Endodermal cell (in vitro differentiated cells): ENCODE data around the gene MYCBPAP. TPM values are rescaled to one million over a fixed set of nuclear protein-coding genes. Genes with fewer than 3 reads are reported as not detected.
"Not testable (repeated sequence)": the region's sequence is repeated elsewhere in the genome, so short reads cannot be mapped to it uniquely, and the experiment has no call there.

ENCODE experiments used
- DNase-seq: peaks from one replicate; pipeline ENCODE4 v3.0.0-alpha.2; 2017
- H3K27ac ChIP-seq: 2 replicates; pipeline ENCODE4 v1.5.1; 2013; ENCODE audit warnings: mild to moderate bottlenecking, low read depth, low read length, moderate library complexity
- H3K27me3 ChIP-seq: 2 replicates; pipeline ENCODE4 v1.6.1; 2013; ENCODE audit warnings: mild to moderate bottlenecking, low read length, moderate library complexity; ENCODE audit not compliant: insufficient read depth, control insufficient read depth, poor library complexity, severe bottlenecking
- H3K36me3 ChIP-seq: 2 replicates; pipeline ENCODE4 v1.7.0; 2013; ENCODE audit warnings: mild to moderate bottlenecking, low read length, moderate library complexity; ENCODE audit not compliant: control insufficient read depth, insufficient read depth
- H3K4me1 ChIP-seq: one replicate; pipeline ENCODE4 v1.7.0; 2013; ENCODE audit warnings: low read length; ENCODE audit not compliant: control insufficient read depth, insufficient read depth
- H3K4me3 ChIP-seq: 2 replicates; pipeline ENCODE4 v1.5.1; 2013; ENCODE audit warnings: mild to moderate bottlenecking, low read length, moderate library complexity
- H3K9ac ChIP-seq: 2 replicates; pipeline ENCODE4 v1.6.1; 2013; ENCODE audit warnings: mild to moderate bottlenecking, low read length, moderate library complexity; ENCODE audit not compliant: poor library complexity, severe bottlenecking; ENCODE audit errors: extremely low read depth
- H3K9me3 ChIP-seq: 2 replicates; pipeline ENCODE4 v1.6.1; 2013; ENCODE audit warnings: mild to moderate bottlenecking, low read length, moderate library complexity; ENCODE audit not compliant: control insufficient read depth
- H3K27ac Mint-ChIP-seq: 2 replicates; pipeline ENCODE4 v1.8.0; 2020; ENCODE audit warnings: mixed read lengths
- H3K27me3 Mint-ChIP-seq: 2 replicates; pipeline ENCODE4 v1.8.0; 2021; ENCODE audit warnings: mild to moderate bottlenecking, mixed read lengths; ENCODE audit not compliant: insufficient read depth
- H3K36me3 Mint-ChIP-seq: 2 replicates; pipeline ENCODE4 v1.8.0; 2020; ENCODE audit warnings: low read depth, mixed read lengths
- H3K4me1 Mint-ChIP-seq: 2 replicates; pipeline ENCODE4 v1.8.0; 2020; ENCODE audit warnings: mixed read lengths
- H3K4me3 Mint-ChIP-seq: 2 replicates; pipeline ENCODE4 v1.8.0; 2020; ENCODE audit warnings: mild to moderate bottlenecking, moderate library complexity, mixed read lengths
- H3K9me3 Mint-ChIP-seq: 2 replicates; pipeline ENCODE4 v1.8.0; 2020; ENCODE audit warnings: mild to moderate bottlenecking, mixed read lengths
- WGBS, 2 experiments: methylation state at CpG; one replicate each; pipeline versions ENCODE4 v1.1.5 to v1.1.7; 2013; ENCODE audit warnings: missing lambda C conversion rate in 2 of 2, mixed read lengths in 1 of 2; ENCODE audit not compliant: insufficient coverage in 1 of 2, insufficient read length in 1 of 2; 5-methylcytosine and 5-hydroxymethylcytosine counted together
- total RNA-seq, 2 donors: library from RNA; stranded (reverse); fragmentation: NEBNext Ultra II Directional in 1 of 2; extraction: Animal tissue kit (Norgen Biotek cat#: 25700) in 1 of 2; gene quantifications; 2 replicates in 1 of 2; 3 replicates in 1 of 2; pipeline ENCODE4 v1.2.1, GENCODE V29; 2021
- TF ChIP-seq, protein P1 (sequence below): fragments of 200-600 bp; sonication (generic); conservative IDR thresholded peaks from 2 replicates; pipeline ENCODE4 v1.5.0; 2021; ENCODE audit warnings: antibody characterized with exemption, mild to moderate bottlenecking

Gene MYCBPAP
- total RNA-seq, 2 donors from 2014 or later: 3.5 to 7.1 TPM

DNA sequence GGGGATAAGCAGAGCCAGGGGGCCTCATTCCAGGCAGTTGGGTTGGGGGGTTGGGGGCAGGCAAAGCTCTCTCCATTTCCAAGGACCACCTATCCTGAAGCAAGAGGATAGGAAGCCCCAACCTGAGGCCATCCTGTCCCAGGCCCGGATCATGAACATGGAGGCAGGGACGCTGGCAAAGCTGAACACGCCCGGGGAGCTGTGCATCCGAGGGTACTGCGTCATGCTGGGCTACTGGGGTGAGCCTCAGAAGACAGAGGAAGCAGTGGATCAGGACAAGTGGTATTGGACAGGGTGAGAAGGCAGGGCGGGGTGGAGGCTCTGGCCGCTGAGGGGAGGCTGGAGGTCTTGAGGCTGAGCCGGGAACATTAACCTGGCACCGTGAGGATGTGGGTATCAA, 36.0 kb upstream of the MYCBPAP start:
- TF ChIP-seq, protein P1, sequence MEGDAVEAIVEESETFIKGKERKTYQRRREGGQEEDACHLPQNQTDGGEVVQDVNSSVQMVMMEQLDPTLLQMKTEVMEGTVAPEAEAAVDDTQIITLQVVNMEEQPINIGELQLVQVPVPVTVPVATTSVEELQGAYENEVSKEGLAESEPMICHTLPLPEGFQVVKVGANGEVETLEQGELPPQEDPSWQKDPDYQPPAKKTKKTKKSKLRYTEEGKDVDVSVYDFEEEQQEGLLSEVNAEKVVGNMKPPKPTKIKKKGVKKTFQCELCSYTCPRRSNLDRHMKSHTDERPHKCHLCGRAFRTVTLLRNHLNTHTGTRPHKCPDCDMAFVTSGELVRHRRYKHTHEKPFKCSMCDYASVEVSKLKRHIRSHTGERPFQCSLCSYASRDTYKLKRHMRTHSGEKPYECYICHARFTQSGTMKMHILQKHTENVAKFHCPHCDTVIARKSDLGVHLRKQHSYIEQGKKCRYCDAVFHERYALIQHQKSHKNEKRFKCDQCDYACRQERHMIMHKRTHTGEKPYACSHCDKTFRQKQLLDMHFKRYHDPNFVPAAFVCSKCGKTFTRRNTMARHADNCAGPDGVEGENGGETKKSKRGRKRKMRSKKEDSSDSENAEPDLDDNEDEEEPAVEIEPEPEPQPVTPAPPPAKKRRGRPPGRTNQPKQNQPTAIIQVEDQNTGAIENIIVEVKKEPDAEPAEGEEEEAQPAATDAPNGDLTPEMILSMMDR: no peak
- H3K36me3 ChIP-seq: no peaks in the 10 kb centered on the region
- Mint-ChIP-seq H3K4me1 (peaks cover 17% of the 10 kb centered on the region), H3K27ac (no peak overlapping the region), H3K4me3 (no peak overlapping the region), H3K36me3 (peaks cover 26% of the 10 kb centered on the region), H3K27me3 (peaks cover 52% of the 10 kb centered on the region), H3K9me3 (no peaks in the 10 kb centered on the region)
- no peaks in the 10 kb centered on the region for H3K9me3 ChIP-seq
- WGBS, 2 experiments: 95% methylated on average over 7 to 10 of the region's 10 CpGs
- H3K27ac ChIP-seq: no peak overlapping the region
- no peak for DNase-seq
- H3K4me1 ChIP-seq: no peaks in the 10 kb centered on the region
- H3K27me3 ChIP-seq: peaks cover 16% of the 10 kb centered on the region
- H3K4me3 ChIP-seq: no peak overlapping the region
- no peak overlapping the region for H3K9ac ChIP-seq

DNA sequence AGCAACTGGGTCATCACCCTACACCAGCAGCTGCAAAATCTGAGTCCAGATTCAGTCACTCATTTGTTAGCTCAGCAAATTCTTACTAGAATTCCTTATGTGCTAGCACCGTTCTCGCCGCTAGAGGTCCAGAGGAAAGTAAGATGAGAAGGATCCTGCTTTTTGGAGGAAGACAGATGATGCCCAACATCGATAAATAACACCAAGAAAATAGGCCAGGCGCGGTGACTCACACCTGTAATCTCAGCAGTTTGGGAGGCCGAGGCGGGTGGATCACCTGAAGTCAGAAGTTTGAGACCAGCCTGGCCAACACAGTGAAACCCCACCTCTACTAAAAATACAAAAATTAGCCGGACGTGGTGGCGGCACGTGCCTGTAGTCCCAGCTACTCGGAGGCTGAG, 35.5 kb upstream of the MYCBPAP start:
- 90 to 93% methylated on average over 8 to 13 of the region's 13 CpGs for WGBS, 2 experiments
- DNase-seq: peak; percentile 72
- H3K36me3 Mint-ChIP-seq: peaks cover 26% of the 10 kb centered on the region

DNA sequence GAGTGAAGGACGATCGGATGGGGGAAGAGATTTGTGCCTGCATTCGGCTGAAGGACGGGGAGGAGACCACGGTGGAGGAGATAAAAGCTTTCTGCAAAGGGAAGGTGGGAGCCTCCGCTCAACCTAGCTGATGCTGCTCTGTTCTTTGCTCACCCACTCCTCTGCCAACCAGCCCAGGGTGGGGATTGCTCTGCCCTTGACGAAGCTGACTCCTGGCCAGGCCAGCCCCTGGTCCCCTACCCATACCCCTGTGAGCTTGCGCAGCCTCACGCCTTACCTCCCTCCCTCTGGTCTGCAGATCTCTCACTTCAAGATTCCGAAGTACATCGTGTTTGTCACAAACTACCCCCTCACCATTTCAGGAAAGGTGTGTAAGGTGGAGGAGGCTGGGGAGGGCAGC, 34.3 kb upstream of the MYCBPAP start:
- H3K27ac Mint-ChIP-seq: no peak overlapping the region
- H3K27ac ChIP-seq: no peak overlapping the region
- peaks cover 12% of the 10 kb centered on the region for H3K4me1 Mint-ChIP-seq
- H3K27me3 ChIP-seq: peaks cover 3% of the 10 kb centered on the region
- no peak overlapping the region for H3K9ac ChIP-seq
- no peak overlapping the region for H3K4me3 Mint-ChIP-seq
- H3K36me3 ChIP-seq: no peaks in the 10 kb centered on the region
- 88 to 97% methylated on average over 5 to 9 of the region's 11 CpGs for WGBS, 2 experiments
- no peak for DNase-seq
- TF ChIP-seq, protein P1: no peak
- H3K4me3 ChIP-seq: no peak overlapping the region
- no peaks in the 10 kb centered on the region for H3K9me3 ChIP-seq
- no peaks in the 10 kb centered on the region for H3K4me1 ChIP-seq
- H3K36me3 Mint-ChIP-seq: peaks cover 26% of the 10 kb centered on the region
- H3K27me3 Mint-ChIP-seq: peaks cover 40% of the 10 kb centered on the region
- no peaks in the 10 kb centered on the region for H3K9me3 Mint-ChIP-seq

More for the DNA sequence above, 35.5 kb upstream of the MYCBPAP start:
- not testable (repeated sequence) for H3K4me1 ChIP-seq, H3K9ac ChIP-seq, H3K4me3 ChIP-seq, H3K4me3 Mint-ChIP-seq, H3K36me3 ChIP-seq, H3K27ac ChIP-seq, H3K9me3 ChIP-seq, H3K27ac Mint-ChIP-seq, H3K9me3 Mint-ChIP-seq
- Mint-ChIP-seq H3K27me3 (peaks cover 47% of the 10 kb centered on the region), H3K4me1 (peaks cover 13% of the 10 kb centered on the region)
- H3K27me3 ChIP-seq: peaks cover 14% of the 10 kb centered on the region
- TF ChIP-seq, protein P1: peak; percentile 49
